Heart right ventricle (tissue), 16 donors: ENCODE measurements around the gene PRR9. TPM values are rescaled to one million over a fixed set of nuclear protein-coding genes. Genes with fewer than 3 reads are reported as not detected.

Experiments used
- ATAC-seq, 8 donors: fragments of 200-7000 bp; cut with Tn5 transposase; one replicate each; pipeline ENCODE4 v1.9.1; 2020; ENCODE audit warnings: mild to moderate bottlenecking in 8 of 8, moderate library complexity in 8 of 8, moderate number of reproducible peaks in 1 of 8
- DNase-seq, 2 donors: peaks; one replicate each; pipeline ENCODE4 v3.0.0-alpha.2; 2020
- H3K27ac ChIP-seq, 10 donors: fragments of 200-600 bp; sonication (generic) in 2 of 10; one replicate each; pipeline versions ENCODE4 v1.5.0 to v1.8.0; 2020 to 2022; ENCODE audit warnings: mild to moderate bottlenecking in 3 of 10
- H3K27me3 ChIP-seq, 7 donors: fragments of 200-600 bp; one replicate each; pipeline ENCODE4 v1.8.0; 2021 to 2022; ENCODE audit warnings: mild to moderate bottlenecking in 2 of 7
- H3K36me3 ChIP-seq, 9 donors: fragments of 200-600 bp; sonication (generic) in 1 of 9; one replicate each; pipeline versions ENCODE4 v1.5.0 to v1.8.0; 2020 to 2022; ENCODE audit warnings: mild to moderate bottlenecking in 2 of 9
- H3K4me1 ChIP-seq, 9 donors: fragments of 200-600 bp; sonication (generic) in 1 of 9; one replicate each; pipeline versions ENCODE4 v1.5.0 to v1.8.0; 2020 to 2022; ENCODE audit warnings: mild to moderate bottlenecking in 4 of 9
- H3K4me3 ChIP-seq, 10 donors: fragments of 200-600 bp; sonication (generic) in 2 of 10; one replicate each; pipeline versions ENCODE4 v1.5.0 to v1.8.0; 2020 to 2022; ENCODE audit warnings: mild to moderate bottlenecking in 7 of 10, moderate library complexity in 2 of 10
- H3K9me3 ChIP-seq, 11 donors: fragments of 200-600 bp in 10 of 11; sonication (generic) in 2 of 11; one replicate each; pipeline versions ENCODE4 v1.5.0 to v1.8.0; 2013 to 2022; ENCODE audit warnings: mild to moderate bottlenecking in 2 of 11, control low read depth in 1 of 11, moderate library complexity in 1 of 11
- CTCF ChIP-seq, 9 donors: fragments of 200-600 bp; sonication (generic) in 2 of 9; IDR thresholded peaks; one replicate each; pipeline versions ENCODE4 v1.5.0 to v1.8.0; 2021 to 2022; ENCODE audit warnings: antibody characterized with exemption in 9 of 9, mild to moderate bottlenecking in 5 of 9, moderate library complexity in 1 of 9
- WGBS, 2 donors: extraction: QIAGEN DNeasy Blood & Tissue Kit; methylation state at CpG; one replicate each; pipeline ENCODE4 v1.1.7; 2013; ENCODE audit warnings: inconsistent platforms in 1 of 2; 5-methylcytosine and 5-hydroxymethylcytosine counted together
- intact Hi-C, 10 donors: fragments of 100-400 bp; cut with DNase I; formaldehyde crosslinking; loops; one replicate each; pipeline versions ENCODE4 v1.11.1 to v1.14.2; 2022
- polyA plus RNA-seq, 2 donors: library from polyadenylated mRNA; stranded (reverse); fragments of 200-250 nt; gene quantifications; one replicate each; pipeline ENCODE4 v1.2.3, GENCODE V29; 2013
- total RNA-seq, 10 donors: library from RNA; stranded (reverse); fragmentation: NEBNext Ultra II Directional in 3 of 10; extraction: Animal tissue kit (Norgen Biotek cat#: 25700) in 3 of 10; gene quantifications; one replicate each; pipeline versions ENCODE4 v1.2.1 to v1.2.4, GENCODE V29; 2021 to 2023
- donor health status: Arrhythmogenic right ventricular cardiomyopathy.
- donor health status: ischemic (EF 13 %, LVEDD 7.1; RV severe dilation, severe dysfunction).
- donor health status: healthy with polysubstance abuse.
- donor health status: DM: no; HTN: yes; CAD: no.
- donor health status: DM: no; HTN: no; CAD: no.
- donor health status: ischemic (EF 25% LVEDD 6.9; RV normal size, moderate dysfunction).
- donor health status: ischemic (EF 25% LVEDD 5.7; RV mildly dilated, moderate dysfunction).
- donor health status: healthy.
- donor health status: DM: yes; HTN: yes; CAD: no.
- donor health status: Ischemic cardiomyopathy.
- donor health status: ischemic (EF 35%, LVEDD 5.7; RV mildly dilated, moderate dysfunction).
- donor health status: nonischemic (EF 11% LVEDD 7.7; RV severe dilation, severe dysfunction).
- donor health status: DM: yes; HTN: yes; CAD: no.
- donor health status: PGD.
- donor health status: ischemic (EF 29% LVEDD 5.4; RV normal size, mild dysfunction).
- donor health status: nonischemic (EF 23%, LVEDD 6.1; RV moderate dilation, normal function).

The PRR9 gene
- total and polyA plus RNA-seq, 12 donors = not detected

GRCh38 chr1:153206631-153207030 lies 10.8 kb upstream of the PRR9 start:
- Histone ChIP-seq H3K27ac (no peak overlapping the region), H3K27me3 (peaks cover 0 to 40% (median 15%) of the 10 kb centered on the region in 7 donors), H3K4me3 (no peak overlapping the region), H3K36me3 (no peaks in the 10 kb centered on the region), H3K4me1 (no peaks in the 10 kb centered on the region), H3K9me3 (no peaks in the 10 kb centered on the region)
- intact Hi-C loops = no loop called here
- DNase-seq (no peak), ATAC-seq (no peak)
- WGBS, 2 donors = 81% methylated on average over 9 of the region's 9 CpGs
- no peak for TF ChIP-seq CTCF (IDR thresholded peaks at IDR 0.05)

- peaks cover 0 to 36% (median 17%) of the 10 kb centered on the region in 7 donors for H3K27me3 ChIP-seq
- TF ChIP-seq CTCF (IDR thresholded peaks at IDR 0.05) = no peak
- 40 to 48% methylated on average over 7 of the region's 7 CpGs for WGBS, 2 donors
- ATAC-seq (no peak), DNase-seq (no peak)
- no peak overlapping the region for H3K4me3 ChIP-seq
- H3K9me3 ChIP-seq = no peaks in the 10 kb centered on the region
- intact Hi-C loops = no loop called here
- no peaks in the 10 kb centered on the region for H3K4me1 ChIP-seq
- H3K36me3 ChIP-seq = no peaks in the 10 kb centered on the region
- no peak overlapping the region for H3K27ac ChIP-seq
These were observed 7.2 kb upstream of the PRR9 start for GRCh38 chr1:153210206-153210605.

- no peaks in the 10 kb centered on the region for H3K4me1 ChIP-seq
These were observed 5.2 kb upstream of the PRR9 start for GRCh38 chr1:153212201-153212600.

GRCh38 chr1:153213519-153213918 lies 3.9 kb upstream of the PRR9 start:
- TF ChIP-seq CTCF (IDR thresholded peaks at IDR 0.05) = no peak
- Histone ChIP-seq H3K4me1 (no peaks in the 10 kb centered on the region), H3K4me3 (no peak overlapping the region), H3K36me3 (no peaks in the 10 kb centered on the region), H3K9me3 (no peaks in the 10 kb centered on the region), H3K27me3 (peaks cover 0 to 30% (median 19%) of the 10 kb centered on the region in 7 donors), H3K27ac (no peak overlapping the region)
- intact Hi-C loops = no loop called here
- no peak for DNase-seq
- ATAC-seq = no peak
- WGBS, 2 donors = 94 to 99% methylated on average over 4 of the region's 4 CpGs

More at GRCh38 chr1:153212201-153212600, 5.2 kb upstream of the PRR9 start:
- Histone ChIP-seq H3K36me3 (no peaks in the 10 kb centered on the region), H3K4me3 (no peak overlapping the region), H3K27me3 (peaks cover 0 to 30% (median 19%) of the 10 kb centered on the region in 7 donors), H3K27ac (no peak overlapping the region), H3K9me3 (no peaks in the 10 kb centered on the region)
- TF ChIP-seq CTCF (IDR thresholded peaks at IDR 0.05) = no peak
- ATAC-seq = no peak
- intact Hi-C loops = no loop called here
- WGBS, 2 donors = 48 to 51% methylated on average over 5 of the region's 5 CpGs
- DNase-seq = no peak
